K562 (cell line): Measurements from ENCODE around the gene TBC1D5. TPM values are rescaled to one million over a fixed set of nuclear protein-coding genes. Genes with fewer than 3 reads are reported as not detected.

Experiments
- CEBPB ChIP-seq: fragments of 450-650 bp; IDR thresholded peaks from 2 replicates; pipeline ENCODE4 v1.6.1; 2016; ENCODE audit warnings: missing genetic modification characterization, missing compliant biosample characterization
- CREB3L1 ChIP-seq: fragments of 450-650 bp; IDR thresholded peaks from 2 replicates; pipeline ENCODE4 v1.6.1; 2014; ENCODE audit warnings: low read depth, mild to moderate bottlenecking, moderate library complexity, borderline replicate concordance
- CREM ChIP-seq: IDR thresholded peaks from 2 replicates; pipeline ENCODE4 v1.6.1; 2014; ENCODE audit warnings: antibody characterized with exemption, low read depth
- ELF4 ChIP-seq: fragments of 450-650 bp; formaldehyde crosslinking; IDR thresholded peaks from 2 replicates; pipeline ENCODE4 v1.4.0; 2022; ENCODE audit warnings: missing genetic modification characterization
- EP400 ChIP-seq: fragments of 450-650 bp; IDR thresholded peaks from 2 replicates; pipeline ENCODE4 v1.6.1; 2017; ENCODE audit warnings: antibody characterized with exemption, mild to moderate bottlenecking, moderate library complexity
- FOXP4 ChIP-seq: sonication (generic); formaldehyde crosslinking; IDR thresholded peaks from 2 replicates; pipeline ENCODE4 v1.8.0; 2022; ENCODE audit warnings: mild to moderate bottlenecking, missing genetic modification reagents, borderline replicate concordance
- GATAD2A ChIP-seq: fragments of 450-650 bp; IDR thresholded peaks from 2 replicates; pipeline ENCODE4 v1.6.1; 2017
- HNRNPL ChIP-seq: fragments of 200-400 bp; formaldehyde crosslinking; IDR thresholded peaks from 2 replicates; pipeline ENCODE4 v1.6.1; 2017; ENCODE audit warnings: low read depth, mild to moderate bottlenecking, low read length
- MTA2 ChIP-seq: fragments of 450-650 bp; IDR thresholded peaks from 2 replicates; pipeline ENCODE4 v1.6.1; 2016; ENCODE audit warnings: low read depth
- MTA3 ChIP-seq: fragments of 450-650 bp; formaldehyde crosslinking; IDR thresholded peaks from 2 replicates; pipeline ENCODE4 v1.6.1; 2017; ENCODE audit warnings: mild to moderate bottlenecking, borderline replicate concordance
- NFIC ChIP-seq: fragments of 450-650 bp; IDR thresholded peaks from 2 replicates; pipeline ENCODE4 v1.6.1; 2017; ENCODE audit warnings: mild to moderate bottlenecking, inconsistent platforms
- NFRKB ChIP-seq: fragments of 450-650 bp; IDR thresholded peaks from 2 replicates; pipeline ENCODE4 v1.6.1; 2016; ENCODE audit warnings: low read depth
- SMAD1 ChIP-seq: fragments of 150-350 bp; IDR thresholded peaks from 2 replicates; pipeline ENCODE4 v1.6.1; 2014; ENCODE audit warnings: low read length, low read depth; ENCODE audit not compliant: partially characterized antibody
- TAL1 ChIP-seq: fragments of 450-650 bp; IDR thresholded peaks from 2 replicates; pipeline ENCODE4 v1.6.1; 2016; ENCODE audit warnings: mild to moderate bottlenecking
- TRIM24 ChIP-seq, 2 experiments: fragments of 450-650 bp; IDR thresholded peaks; 2 replicates each; pipeline ENCODE4 v1.6.1; 2016
- ZKSCAN1 ChIP-seq: fragments of 150-350 bp; IDR thresholded peaks from 2 replicates; pipeline ENCODE4 v1.6.1; 2016; ENCODE audit warnings: low read depth, low read length
- ZNF23 ChIP-seq: fragments of 250-450 bp; sonication (Bioruptor Pico); IDR thresholded peaks from 2 replicates; pipeline ENCODE4 v1.4.0; 2020; ENCODE audit warnings: mild to moderate bottlenecking
- ZNF24 ChIP-seq: fragments of 450-650 bp; IDR thresholded peaks from 2 replicates; pipeline ENCODE4 v1.6.1; 2016
- ZNF592 ChIP-seq: fragments of 450-650 bp; IDR thresholded peaks from 2 replicates; pipeline ENCODE4 v1.6.1; 2017; ENCODE audit warnings: antibody characterized with exemption, mild to moderate bottlenecking
- ZNF717 ChIP-seq: fragments of 250-450 bp; sonication (Bioruptor Pico); IDR thresholded peaks from 2 replicates; pipeline ENCODE4 v1.5.0; 2021
- polyA plus RNA-seq, 8 experiments: library from polyadenylated mRNA; depleted of rRNA in 4 of 8; stranded (reverse) in 5 of 8; unstranded in 3 of 8; fragments of >200 nt; fragmentation: Nextera tagmentation in 2 of 8; fragmentation: Illumina TruSeq in 1 of 8; extraction: Ambion mirVana in 2 of 8; extraction: Trizol in 1 of 8; gene quantifications; 2 replicates each; pipeline versions ENCODE4 v1.2.1 to v1.2.3, GENCODE V29; 2011 to 2014; ENCODE audit warnings: inconsistent platforms in 1 of 8, missing spikeins in 1 of 8
- total RNA-seq, 7 experiments: library from RNA; depleted of rRNA in 6 of 7; stranded (reverse); fragments of >200 nt in 6 of 7; fragmentation: Illumina TruSeq in 2 of 7; extraction: Trizol in 2 of 7; gene quantifications; 2 replicates each; pipeline versions ENCODE4 v1.2.1 to v1.2.3, GENCODE V29; 2011 to 2021; ENCODE audit warnings: low replicate concordance in 1 of 7
- TF ChIP-seq, protein P1 (sequence below), 3 experiments: IDR thresholded peaks in 2 of 3; conservative IDR thresholded peaks in 1 of 3; 2 replicates each; pipeline ENCODE4 v1.5.1; 2011 to 2012; ENCODE audit warnings: low read length in 3 of 3, mild to moderate bottlenecking in 3 of 3, control low read depth in 2 of 3, improper control_type of control experiment in 1 of 3, inconsistent platforms in 1 of 3, low read depth in 1 of 3, mixed read lengths in 1 of 3, moderate library complexity in 1 of 3; ENCODE audit not compliant: insufficient read depth in 2 of 3

The TBC1D5 gene
- total and polyA plus RNA-seq, 9 of the 15 experiments (the other 6 are each of a cell fraction or from before 2014, with no cell fraction given), result 2.9 to 38.1 (median 25.6) TPM

GRCh38 chr3:17730318-17730967, 12.0 kb downstream of the TBC1D5 start (continued):
- TF ChIP-seq ZNF24 (0 out of 2 replicates have a peak, but pooled peaks have one; percentile 25), GATAD2A (peak; percentile 83), CREB3L1 (peak; percentile 60; the same call in 1 of the 2 replicates), ZKSCAN1 (0 out of 2 replicates have a peak, but pooled peaks have one; percentile 34), SMAD1 (peak; percentile 88), CREM (0 out of 2 replicates have a peak, but pooled peaks have one; percentile 59), ZNF717 (CRISPR knock-in tag) (no peak), FOXP4 (CRISPR knock-in tag) (no peak), ZNF23 (CRISPR knock-in tag) (no peak), CEBPB (tag) (no peak), EP400 (peak; percentile 62), TAL1 (peak; percentile 77), MTA2 (peak; percentile 67), TRIM24 (IDR thresholded peaks at IDR 0.05) (peak in 1 of 2 experiments; percentile 64; a peak in 1 of 4 replicates), MTA3 (peak; percentile 79; the same call in 1 of the 2 replicates), NFRKB (no peak; the same call in 1 of the 2 replicates), NFIC (peak; percentile 99), ZNF592 (peak; percentile 84; the same call in 1 of the 2 replicates), ELF4 (CRISPR knock-in tag) (no peak), HNRNPL (no peak)
- TF ChIP-seq, protein P1, sequence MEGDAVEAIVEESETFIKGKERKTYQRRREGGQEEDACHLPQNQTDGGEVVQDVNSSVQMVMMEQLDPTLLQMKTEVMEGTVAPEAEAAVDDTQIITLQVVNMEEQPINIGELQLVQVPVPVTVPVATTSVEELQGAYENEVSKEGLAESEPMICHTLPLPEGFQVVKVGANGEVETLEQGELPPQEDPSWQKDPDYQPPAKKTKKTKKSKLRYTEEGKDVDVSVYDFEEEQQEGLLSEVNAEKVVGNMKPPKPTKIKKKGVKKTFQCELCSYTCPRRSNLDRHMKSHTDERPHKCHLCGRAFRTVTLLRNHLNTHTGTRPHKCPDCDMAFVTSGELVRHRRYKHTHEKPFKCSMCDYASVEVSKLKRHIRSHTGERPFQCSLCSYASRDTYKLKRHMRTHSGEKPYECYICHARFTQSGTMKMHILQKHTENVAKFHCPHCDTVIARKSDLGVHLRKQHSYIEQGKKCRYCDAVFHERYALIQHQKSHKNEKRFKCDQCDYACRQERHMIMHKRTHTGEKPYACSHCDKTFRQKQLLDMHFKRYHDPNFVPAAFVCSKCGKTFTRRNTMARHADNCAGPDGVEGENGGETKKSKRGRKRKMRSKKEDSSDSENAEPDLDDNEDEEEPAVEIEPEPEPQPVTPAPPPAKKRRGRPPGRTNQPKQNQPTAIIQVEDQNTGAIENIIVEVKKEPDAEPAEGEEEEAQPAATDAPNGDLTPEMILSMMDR (IDR thresholded peaks at IDR 0.05 in 2 of 3, conservative IDR thresholded peaks at IDR 0.05 in 1 of 3; ENCODE audit: insufficient read depth in 2 of 3, low read depth in 1 of 3, low read length in 3 of 3), result 0 out of 6 replicates have a peak, but pooled peaks of 1 of the 3 experiments have one; percentile 2
